IPS-18a (cell line): ENCODE results near the gene CD276.

Source experiments
- H3K27ac ChIP-seq: one replicate; pipeline ENCODE4 v1.5.1; 2013; ENCODE audit warnings: low read length
- H3K27me3 ChIP-seq: one replicate; pipeline ENCODE4 v1.6.1; 2013; ENCODE audit warnings: mild to moderate bottlenecking, low read length; ENCODE audit not compliant: control insufficient read depth, insufficient read depth
- H3K36me3 ChIP-seq: one replicate; pipeline ENCODE4 v1.6.1; 2013; ENCODE audit warnings: low read depth, low read length; ENCODE audit not compliant: control insufficient read depth
- H3K4me1 ChIP-seq: one replicate; pipeline ENCODE4 v1.6.1; 2013; ENCODE audit warnings: low read depth, low read length; ENCODE audit not compliant: control insufficient read depth
- H3K4me3 ChIP-seq: one replicate; pipeline ENCODE4 v1.5.1; 2013; ENCODE audit warnings: low read length
- H3K9ac ChIP-seq: one replicate; pipeline ENCODE4 v1.6.1; 2013; ENCODE audit warnings: mild to moderate bottlenecking, low read length, moderate library complexity
- H3K9me3 ChIP-seq: one replicate; pipeline ENCODE4 v1.6.1; 2013; ENCODE audit warnings: low read depth, low read length; ENCODE audit not compliant: control insufficient read depth

Gene CD276

DNA sequence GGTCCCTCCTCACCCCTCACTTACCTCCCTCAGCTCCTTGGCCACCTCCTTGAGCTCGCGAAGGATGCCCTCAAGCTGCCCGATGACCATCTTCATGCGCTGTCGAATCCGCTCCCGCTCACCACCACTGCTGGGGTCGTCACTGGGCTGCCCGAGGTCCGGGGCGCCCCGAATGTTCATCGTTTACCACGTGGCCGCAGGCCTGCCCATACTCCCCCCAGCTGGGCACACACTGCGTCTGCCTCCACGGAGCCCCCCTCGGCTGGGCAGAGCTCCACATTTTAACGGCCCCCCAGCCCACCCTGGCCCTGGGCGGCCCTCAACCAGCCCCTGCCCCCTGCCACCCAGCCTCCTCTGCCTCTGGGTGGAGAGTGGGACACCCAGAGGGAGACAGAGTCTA, 66.8 kb downstream of the CD276 start:
- peaks cover 10% of the 10 kb centered on the region for H3K27me3 ChIP-seq
- no peak overlapping the region for H3K9ac ChIP-seq
- H3K4me1 ChIP-seq, result peaks cover 36% of the 10 kb centered on the region
- no peak overlapping the region for H3K27ac ChIP-seq
- H3K36me3 ChIP-seq, result no peaks in the 10 kb centered on the region
- no peak overlapping the region for H3K4me3 ChIP-seq
- H3K9me3 ChIP-seq, result no peaks in the 10 kb centered on the region

DNA sequence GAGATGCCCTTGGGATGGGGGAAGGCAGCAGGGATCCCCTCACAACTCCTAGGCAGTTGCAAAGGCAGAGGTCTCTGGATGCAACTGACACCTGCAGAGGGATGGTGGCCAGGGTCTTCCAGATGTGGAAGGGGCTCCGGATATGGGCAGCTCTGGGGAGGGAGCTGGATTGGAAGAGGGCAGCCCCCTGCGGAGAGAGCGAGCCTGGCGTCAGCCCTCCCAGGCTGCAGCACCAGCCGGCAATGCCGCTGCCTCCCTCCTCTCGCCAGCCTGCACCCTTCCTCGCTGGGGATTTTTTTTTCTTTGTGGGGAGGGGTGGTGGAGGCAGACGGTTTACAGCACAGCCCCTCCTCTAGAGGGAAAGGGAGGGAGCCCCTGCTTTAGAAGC, 67.3 kb downstream of the CD276 start:
- H3K9ac ChIP-seq, result no peak overlapping the region

DNA sequence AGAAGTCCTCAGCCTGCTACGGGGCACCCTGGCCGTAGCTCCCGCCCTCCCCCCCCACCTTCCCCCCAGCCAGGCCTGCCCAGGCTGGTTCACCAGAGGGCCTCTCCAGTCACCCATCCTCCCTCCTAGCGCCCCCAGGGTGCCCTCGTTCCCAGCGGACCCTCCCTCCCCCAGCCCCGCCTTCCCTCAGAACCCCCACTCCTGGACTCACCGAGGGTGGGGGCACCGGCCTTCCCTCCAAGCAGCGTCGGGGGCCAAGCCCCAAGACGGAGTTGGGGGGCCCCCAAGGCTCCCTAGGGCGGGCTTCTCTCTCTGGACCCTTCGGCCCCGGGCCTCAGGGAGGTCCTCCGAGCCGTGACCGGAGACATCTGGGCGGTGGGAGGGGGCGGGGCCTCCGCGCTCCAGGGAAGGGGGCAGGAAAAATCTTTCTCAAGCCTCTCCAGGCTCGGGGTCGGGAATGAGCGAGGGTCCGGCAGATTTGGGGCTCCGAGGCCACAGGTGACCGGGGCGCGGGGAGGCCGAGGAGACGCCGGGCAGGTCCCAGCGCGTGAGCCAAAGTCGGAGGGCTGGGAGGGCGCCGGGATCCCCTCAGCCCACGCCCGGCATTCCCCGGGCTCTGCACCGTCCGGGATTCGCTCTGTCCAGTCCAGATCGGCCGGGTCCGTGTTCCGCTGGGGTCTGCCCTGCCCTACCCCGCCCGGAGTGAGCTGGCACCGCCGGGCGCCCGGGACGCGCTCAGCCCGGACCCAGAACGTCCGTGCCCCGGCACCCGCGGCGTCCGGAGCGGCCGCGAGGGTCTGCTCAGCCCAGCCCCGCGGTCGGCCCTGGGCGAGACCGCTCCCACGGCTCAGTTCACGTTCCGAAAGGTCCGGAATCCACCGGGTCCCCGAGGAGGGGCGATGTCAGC, 68.0 kb downstream of the CD276 start:
- Histone ChIP-seq H3K9ac (no peak overlapping the region), H3K27ac (no peak overlapping the region), H3K27me3 (peaks cover 10% of the 10 kb centered on the region), H3K4me3 (peak overlapping the region; percentile 68), H3K9me3 (no peaks in the 10 kb centered on the region), H3K36me3 (no peaks in the 10 kb centered on the region), H3K4me1 (peaks cover 27% of the 10 kb centered on the region)

More for the DNA sequence above, 67.3 kb downstream of the CD276 start:
- Histone ChIP-seq H3K27me3 (peaks cover 10% of the 10 kb centered on the region), H3K4me1 (peaks cover 33% of the 10 kb centered on the region), H3K9me3 (no peaks in the 10 kb centered on the region), H3K36me3 (no peaks in the 10 kb centered on the region), H3K4me3 (peak overlapping the region; percentile 56), H3K27ac (no peak overlapping the region)

DNA sequence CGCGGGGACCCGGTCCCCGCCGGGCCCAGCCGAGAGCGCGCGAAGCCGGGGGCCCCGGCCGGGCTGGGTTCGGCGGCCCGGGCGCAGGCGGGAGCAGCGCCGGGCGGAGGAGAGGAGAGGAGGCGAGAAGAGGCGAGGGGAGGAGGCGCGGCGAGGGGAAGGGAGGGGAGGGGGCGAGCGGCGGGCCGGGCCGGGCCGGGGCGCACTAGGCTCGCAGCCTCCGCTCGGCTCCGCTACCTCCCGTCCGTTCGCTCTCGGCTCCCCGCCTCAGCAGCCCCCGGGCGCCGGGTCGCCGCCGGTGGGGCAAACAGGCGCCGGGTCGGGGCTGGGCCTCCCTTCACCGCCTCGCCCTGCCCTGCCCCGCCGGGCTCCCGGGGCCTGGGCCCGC, 68.6 kb downstream of the CD276 start:
- Histone ChIP-seq H3K9ac (no peak overlapping the region), H3K36me3 (no peaks in the 10 kb centered on the region), H3K9me3 (no peaks in the 10 kb centered on the region), H3K27me3 (peaks cover 10% of the 10 kb centered on the region), H3K4me3 (peak overlapping the region; percentile 68), H3K4me1 (peaks cover 27% of the 10 kb centered on the region), H3K27ac (no peak overlapping the region)

DNA sequence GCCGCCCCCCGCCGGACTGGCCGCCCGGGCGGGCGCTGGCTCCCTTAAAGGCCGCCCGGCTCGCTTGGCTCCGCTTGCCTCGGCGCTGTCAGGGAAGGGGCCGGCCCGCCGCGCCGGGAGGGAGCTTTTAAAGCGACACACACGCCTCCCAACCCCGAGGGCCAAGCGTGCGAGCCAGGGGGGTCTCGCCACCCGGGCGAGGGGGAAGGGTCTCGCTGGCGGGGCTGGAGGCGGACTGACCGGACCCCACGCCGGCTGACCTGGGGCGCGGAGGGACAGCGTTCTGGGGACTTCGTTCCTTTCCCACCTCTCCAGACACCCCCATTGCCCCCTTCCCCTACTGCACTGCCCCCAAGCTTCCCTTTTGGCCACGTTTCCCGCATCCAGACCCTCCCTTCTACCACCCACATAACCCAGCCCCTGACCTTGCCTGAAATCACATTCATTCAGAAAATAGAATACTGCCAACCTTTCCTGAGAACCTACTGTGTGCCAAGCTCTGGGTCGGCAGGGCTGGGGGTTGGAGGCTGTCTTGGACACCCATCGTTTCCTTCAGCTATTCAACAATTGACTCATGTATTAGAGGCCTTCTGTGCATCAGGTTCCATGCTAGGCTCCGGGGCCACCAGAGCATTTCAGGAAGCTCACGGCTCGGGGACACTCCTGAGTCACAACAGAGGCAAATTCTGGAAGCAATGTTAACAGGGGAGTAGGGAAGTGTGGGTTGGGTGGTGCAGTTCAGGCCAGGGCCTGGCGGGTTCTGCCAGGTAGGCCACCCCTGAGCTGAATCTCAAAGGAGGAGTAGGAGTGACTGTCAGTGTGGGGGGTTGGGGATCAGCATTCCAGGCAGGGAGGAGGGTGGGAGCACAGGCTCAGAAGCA, 69.3 kb downstream of the CD276 start, which contains the start of gene INSYN1:
INSYN1 (minus strand) TSS at position 102 of the 881 bp plus-strand sequence. CDS start 2,221 bp downstream, outside the sequence.
- Histone ChIP-seq H3K4me3 (peak within 1 kb of the TSS; percentile 68), H3K27me3 (peaks cover 10% of the 10 kb centered on the region)

DNA sequence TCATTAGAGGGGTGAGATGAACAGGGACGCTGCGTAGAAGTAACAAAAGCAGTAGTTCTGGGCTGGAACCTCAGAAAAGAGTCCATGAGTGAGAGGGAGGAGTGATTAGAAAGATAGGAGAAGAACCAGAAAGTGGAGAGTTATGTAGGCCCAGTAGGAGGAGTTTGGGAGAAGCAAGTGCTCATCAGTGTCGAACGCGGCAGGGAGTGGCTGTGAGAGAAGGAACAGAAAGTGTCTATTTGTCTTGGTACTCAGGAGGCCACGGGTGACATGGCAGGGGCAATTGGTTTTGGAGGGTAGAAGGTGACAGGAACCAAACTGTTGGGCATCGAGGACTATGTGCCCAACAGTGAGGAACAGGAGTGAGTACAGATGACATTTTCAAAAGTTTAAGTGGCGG, 70.3 kb downstream of the CD276 start:
- Histone ChIP-seq H3K36me3 (no peaks in the 10 kb centered on the region), H3K27ac (no peak overlapping the region), H3K4me3 (no peak overlapping the region), H3K27me3 (peaks cover 10% of the 10 kb centered on the region), H3K9ac (no peak overlapping the region), H3K9me3 (no peaks in the 10 kb centered on the region), H3K4me1 (peaks cover 13% of the 10 kb centered on the region)

More for the DNA sequence above, 69.3 kb downstream of the CD276 start, which contains the start of gene INSYN1:
- peaks cover 20% of the 10 kb centered on the region for H3K4me1 ChIP-seq
- no peaks in the 10 kb centered on the region for H3K9me3 ChIP-seq
- H3K36me3 ChIP-seq, result no peaks in the 10 kb centered on the region
- no peak within 1 kb of the TSS for H3K9ac ChIP-seq
- H3K27ac ChIP-seq, result no peak within 1 kb of the TSS

DNA sequence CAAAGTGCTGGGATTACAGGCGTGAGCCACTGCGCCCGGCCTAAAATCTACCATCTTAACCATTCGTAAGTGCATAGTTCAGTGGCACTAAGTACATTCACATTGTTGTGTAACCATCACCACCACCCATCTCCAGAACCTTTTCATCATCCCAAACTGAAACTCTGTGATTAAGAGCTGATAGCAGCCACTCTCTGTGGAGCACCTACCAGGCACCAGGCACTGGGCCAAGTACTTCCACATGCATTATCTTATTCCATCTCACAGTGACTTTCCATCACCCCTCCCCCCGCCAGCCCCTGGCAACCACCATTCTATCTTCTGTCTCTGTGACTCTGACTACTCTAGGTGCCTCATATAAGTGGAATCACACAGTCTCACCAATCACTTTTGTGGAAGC, 71.3 kb downstream of the CD276 start:
- peaks cover 13% of the 10 kb centered on the region for H3K4me1 ChIP-seq
- H3K9me3 ChIP-seq, result no peaks in the 10 kb centered on the region
- no peak overlapping the region for H3K27ac ChIP-seq
- H3K36me3 ChIP-seq, result no peaks in the 10 kb centered on the region
- peaks cover 10% of the 10 kb centered on the region for H3K27me3 ChIP-seq
- H3K4me3 ChIP-seq, result no peak overlapping the region
- no peak overlapping the region for H3K9ac ChIP-seq

DNA sequence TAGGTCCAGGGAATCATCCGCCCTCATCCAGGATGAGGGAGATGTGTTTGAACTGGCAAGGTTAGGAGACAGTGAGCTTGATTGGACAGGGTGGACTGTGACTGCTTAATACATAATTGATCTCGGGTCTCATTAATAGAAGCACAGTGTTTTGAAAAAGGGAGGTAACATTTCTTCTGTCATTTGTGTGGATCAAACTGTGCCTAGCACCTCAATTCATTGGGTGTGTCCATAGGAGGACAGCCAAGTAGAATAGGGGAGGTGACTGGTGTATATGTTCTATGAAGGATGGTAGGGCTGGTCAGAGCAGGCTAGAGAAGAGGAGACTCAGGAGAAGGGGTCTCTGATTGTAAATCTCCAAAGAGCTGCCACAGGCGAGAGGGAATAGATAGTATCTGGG, 71.8 kb downstream of the CD276 start:
- no peak overlapping the region for H3K27ac ChIP-seq
- H3K9me3 ChIP-seq, result no peaks in the 10 kb centered on the region
- H3K27me3 ChIP-seq, result peaks cover 5% of the 10 kb centered on the region
- H3K4me3 ChIP-seq, result no peak overlapping the region
- H3K9ac ChIP-seq, result no peak overlapping the region
- H3K36me3 ChIP-seq, result no peaks in the 10 kb centered on the region
- H3K4me1 ChIP-seq, result peaks cover 13% of the 10 kb centered on the region

DNA sequence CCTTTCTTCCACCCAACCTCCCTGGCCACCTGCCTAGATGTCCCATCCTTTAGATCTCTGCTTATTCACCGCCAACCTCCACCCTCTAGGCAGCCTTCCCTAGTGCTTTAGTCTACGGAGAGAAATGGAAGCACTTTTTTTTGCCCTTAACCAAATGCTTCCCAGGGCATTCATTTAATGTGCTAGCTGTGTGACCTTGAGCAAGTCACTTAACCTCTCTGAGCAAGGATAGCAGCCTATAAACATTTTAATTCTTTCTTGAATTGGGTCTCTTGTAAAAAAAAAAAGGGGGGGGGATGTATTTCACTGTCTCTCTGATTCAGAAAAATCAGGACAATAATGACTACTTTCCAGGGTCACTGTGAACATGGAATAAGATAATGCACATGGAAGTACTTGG, 72.2 kb downstream of the CD276 start:
- no peak overlapping the region for H3K4me3 ChIP-seq
- no peaks in the 10 kb centered on the region for H3K9me3 ChIP-seq
- H3K27me3 ChIP-seq, result peaks cover 5% of the 10 kb centered on the region
- no peaks in the 10 kb centered on the region for H3K36me3 ChIP-seq
- H3K27ac ChIP-seq, result no peak overlapping the region
- no peak overlapping the region for H3K9ac ChIP-seq
- H3K4me1 ChIP-seq, result peaks cover 13% of the 10 kb centered on the region

DNA sequence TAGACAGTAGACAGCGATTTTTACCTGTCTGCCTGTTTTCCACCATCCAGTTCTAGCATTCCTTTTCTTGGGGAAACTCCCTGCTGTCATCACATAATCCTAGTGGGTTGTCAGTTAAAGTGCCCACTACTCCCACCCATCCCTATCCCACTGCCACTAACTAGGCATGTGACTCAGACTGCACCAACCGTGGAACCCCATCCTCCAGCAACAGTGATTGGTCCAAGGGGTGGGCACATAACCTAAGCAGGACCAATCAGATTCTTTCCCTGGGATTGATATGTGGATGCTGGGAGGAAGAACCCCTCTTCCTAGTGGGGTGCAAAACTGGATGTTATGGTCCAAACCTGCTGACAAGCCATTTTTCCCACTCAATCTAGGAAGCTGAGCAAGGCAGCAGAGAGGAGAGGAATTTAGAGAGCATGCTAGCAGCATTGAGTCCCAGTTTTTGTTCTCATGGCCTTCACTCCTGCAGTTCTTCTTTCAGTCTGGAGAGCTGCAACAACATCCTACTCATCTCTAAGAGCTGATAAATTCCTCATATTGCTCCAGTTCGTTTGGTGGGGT, 72.8 kb downstream of the CD276 start:
- no peaks in the 10 kb centered on the region for H3K36me3 ChIP-seq
- H3K4me1 ChIP-seq, result peaks cover 13% of the 10 kb centered on the region
- H3K9me3 ChIP-seq, result no peaks in the 10 kb centered on the region
- H3K27me3 ChIP-seq, result peaks cover 5% of the 10 kb centered on the region
- H3K27ac ChIP-seq, result no peak overlapping the region
- H3K9ac ChIP-seq, result no peak overlapping the region
- no peak overlapping the region for H3K4me3 ChIP-seq

DNA sequence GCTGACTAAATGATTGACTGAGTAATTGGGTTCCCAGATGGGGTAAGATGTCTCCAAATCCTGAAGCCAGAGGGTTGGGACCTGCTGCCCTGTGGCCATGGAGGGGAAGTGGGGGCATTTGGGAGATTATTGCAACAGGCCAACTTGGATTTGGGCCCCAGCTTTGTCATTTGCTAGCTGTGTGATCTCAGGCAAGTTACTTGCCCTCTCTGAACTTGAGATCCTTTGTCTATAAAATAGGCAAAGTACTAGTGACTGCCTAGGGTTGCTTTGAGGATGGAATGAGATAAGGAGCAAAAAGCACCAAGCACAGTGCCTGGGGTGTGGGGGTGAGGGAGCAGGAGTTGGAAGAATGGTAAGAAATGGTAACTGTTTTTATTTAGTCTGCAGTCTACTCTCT, 73.4 kb downstream of the CD276 start:
- Histone ChIP-seq H3K4me3 (no peak overlapping the region), H3K9ac (no peak overlapping the region), H3K4me1 (peaks cover 13% of the 10 kb centered on the region), H3K27ac (no peak overlapping the region), H3K27me3 (peaks cover 5% of the 10 kb centered on the region), H3K36me3 (no peaks in the 10 kb centered on the region), H3K9me3 (no peaks in the 10 kb centered on the region)
